Measurements from ENCODE around the gene TFAP2D. TPM values are rescaled to one million over a fixed set of nuclear protein-coding genes. Genes with fewer than 3 reads are reported as not detected.

The TFAP2D gene
- total and polyA plus RNA-seq, 2 of the 4 experiments (the other 2 are of a cell fraction): not detected

DNA sequence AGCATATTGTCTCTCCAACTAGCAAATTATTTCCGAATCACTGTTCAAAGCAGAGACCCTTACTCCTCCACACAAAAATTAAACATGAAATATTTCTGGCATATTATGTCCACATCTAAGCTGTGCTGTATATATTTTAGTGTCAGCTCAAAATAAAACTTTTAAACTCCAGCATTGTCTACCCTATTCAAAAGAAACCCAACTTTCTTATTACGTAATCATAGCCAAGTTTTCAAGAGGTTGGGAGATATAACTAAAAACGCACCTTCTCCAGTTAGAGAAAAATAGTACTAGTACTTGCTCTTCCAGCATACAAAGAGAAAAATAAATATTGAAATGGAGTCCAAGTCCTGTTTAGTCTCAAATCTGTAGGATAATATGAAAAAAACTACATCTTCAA, 24.1 kb upstream of the TFAP2D start:
- no peak overlapping the region for H2BK20ac ChIP-seq (ENCODE audit: low read depth, low read length)
- no peak overlapping the region for H2BK15ac ChIP-seq (ENCODE audit: low read depth, low read length)
- H2BK5ac ChIP-seq (ENCODE audit: low read depth, low read length, poor library complexity, severe bottlenecking): no peak overlapping the region
- no peak overlapping the region for H3K14ac ChIP-seq (replicated peaks; ENCODE audit: low read depth, low read length)
- ATAC-seq (ENCODE audit: low read depth) (no peak), DNase-seq (no peak)
- H3K4me3 ChIP-seq (ENCODE audit: insufficient read depth, low read depth, low read length): no peak overlapping the region
- no peak overlapping the region for H4K91ac ChIP-seq (ENCODE audit: insufficient read depth, low read depth, low read length)
- no peaks in the 10 kb centered on the region for H4K20me1 ChIP-seq (ENCODE audit: insufficient read depth, low read length)
- no peak overlapping the region for H3K27ac ChIP-seq (ENCODE audit: insufficient read depth, low read length)
- no peak overlapping the region for H3K23ac ChIP-seq (ENCODE audit: low read depth, low read length)
- no peak overlapping the region for H2AFZ ChIP-seq (replicated peaks; ENCODE audit: low read length, poor library complexity)
- no peaks in the 10 kb centered on the region for H3K36me3 ChIP-seq (ENCODE audit: control insufficient read depth, insufficient read depth, low read length)
- no peak overlapping the region for H4K8ac ChIP-seq (ENCODE audit: low read depth in 2 of 2, low read length in 2 of 2)
- H3K18ac ChIP-seq (ENCODE audit: low read depth, low read length): no peak overlapping the region
- TF ChIP-seq SMC3 (IDR thresholded peaks at IDR 0.05; ENCODE audit: low read depth, low read length): no peak
- TF ChIP-seq CEBPB (IDR thresholded peaks at IDR 0.05; ENCODE audit: low read depth, low read length): peak; percentile 47; the same call in 1 of the 2 replicates
- no peaks in the 10 kb centered on the region for H3K79me1 ChIP-seq (ENCODE audit: low read depth in 1 of 2, low read length in 2 of 2)
- H3K27me3 ChIP-seq (ENCODE audit: control insufficient read depth, insufficient read depth, low read length): no peaks in the 10 kb centered on the region
- H2AK5ac ChIP-seq (ENCODE audit: low read depth, low read length): no peak overlapping the region
- no peak overlapping the region for H2BK120ac ChIP-seq (ENCODE audit: low read depth, low read length)
- no peak overlapping the region for H3K56ac ChIP-seq (ENCODE audit: extremely low read depth, insufficient read depth, low read length)
- POLR2A ChIA-PET (ENCODE audit: unreplicated experiment): no interaction called here
- no TSS peak for BruUV-seq (replicated peaks)
- CTCF ChIA-PET: no interaction called here
- no CpG with 5 or more reads among the region's 3 CpGs for WGBS, 2 experiments (ENCODE audit: extremely low coverage in 2 of 2, insufficient read length in 1 of 2)
- H3K9me3 ChIP-seq (ENCODE audit: control insufficient read depth, insufficient read depth, low read length): no peaks in the 10 kb centered on the region
- intact Hi-C loops (cut with micrococcal nuclease) (no loop called here), dilution Hi-C loops (cut with HindIII; ENCODE audit: low sequenced_read_pairs, unreplicated experiment) (no loop called here), in situ Hi-C loops (cut with MboI; ENCODE audit: low sequenced_read_pairs) (no loop called here)
- no peak overlapping the region for H4K5ac ChIP-seq (ENCODE audit: low read depth, low read length)
- no peak overlapping the region for H3K9ac ChIP-seq (ENCODE audit: low read depth, low read length)
- H3K4me1 ChIP-seq (ENCODE audit: control insufficient read depth, insufficient read depth, low read length): no peaks in the 10 kb centered on the region
- no peak overlapping the region for H3K4me2 ChIP-seq (ENCODE audit: low read depth, low read length)
- no peaks in the 10 kb centered on the region for H3K9me1 ChIP-seq (ENCODE audit: insufficient read depth, low read length)
- H2AK9ac ChIP-seq (replicated peaks; ENCODE audit: low read depth, low read length, poor library complexity): no peak overlapping the region
- H3K4ac ChIP-seq (ENCODE audit: low read depth, low read length): no peak overlapping the region
